Measurements from ENCODE around the gene DYNLT3. TPM values are rescaled to one million over a fixed set of nuclear protein-coding genes. Genes with fewer than 3 reads are reported as not detected.

Gene DYNLT3
- total RNA-seq, 2 donors from 2014 or later = 16.9 to 55.8 TPM

- peaks cover 13% of the 10 kb centered on the region for H3K4me1 Mint-ChIP-seq
These were observed 26.7 kb downstream of the DYNLT3 start for GRCh38 chrX:37820646-37821045.

DNA sequence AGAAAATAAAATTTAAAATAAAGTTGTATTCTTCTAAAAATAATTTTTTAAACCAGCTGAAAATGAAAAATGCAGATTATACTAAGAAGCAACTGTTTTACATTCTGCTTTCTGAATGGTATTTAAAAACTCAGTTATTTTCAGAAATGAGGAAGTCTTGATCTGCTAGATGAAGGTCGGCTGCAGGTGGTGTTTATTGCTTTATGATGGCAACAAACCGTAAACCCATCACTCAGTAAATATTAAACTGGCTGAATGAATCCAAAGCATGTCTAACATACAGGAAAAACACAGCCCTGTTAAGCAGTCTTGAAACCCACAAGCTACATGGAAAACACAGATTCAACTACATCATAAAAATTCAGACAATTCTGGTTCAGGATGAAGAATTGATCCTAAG is 29.3 kb downstream of the DYNLT3 start:
- Mint-ChIP-seq H3K27ac (no peak overlapping the region), H3K4me1 (no peaks in the 10 kb centered on the region), H3K9me3 (no peaks in the 10 kb centered on the region), H3K36me3 (ENCODE audit: low read depth) (no peaks in the 10 kb centered on the region), H3K4me3 (no peak overlapping the region), H3K27me3 (no peaks in the 10 kb centered on the region)
- ATAC-seq (replicated peaks) = no peak

More at GRCh38 chrX:37820646-37821045, 26.7 kb downstream of the DYNLT3 start:
- H3K9me3 Mint-ChIP-seq = no peaks in the 10 kb centered on the region
- no peaks in the 10 kb centered on the region for H3K36me3 Mint-ChIP-seq (ENCODE audit: low read depth)
- no peak overlapping the region for H3K27ac Mint-ChIP-seq
- ATAC-seq (replicated peaks) = no peak
- H3K27me3 Mint-ChIP-seq = no peaks in the 10 kb centered on the region
- no peak overlapping the region for H3K4me3 Mint-ChIP-seq

- Mint-ChIP-seq H3K27me3 (no peaks in the 10 kb centered on the region), H3K4me1 (no peaks in the 10 kb centered on the region), H3K4me3 (no peak overlapping the region), H3K36me3 (ENCODE audit: low read depth) (no peaks in the 10 kb centered on the region), H3K27ac (no peak overlapping the region), H3K9me3 (no peaks in the 10 kb centered on the region)
- ATAC-seq (replicated peaks) = no peak
These were observed 29.8 kb downstream of the DYNLT3 start for GRCh38 chrX:37817579-37817978.

DNA sequence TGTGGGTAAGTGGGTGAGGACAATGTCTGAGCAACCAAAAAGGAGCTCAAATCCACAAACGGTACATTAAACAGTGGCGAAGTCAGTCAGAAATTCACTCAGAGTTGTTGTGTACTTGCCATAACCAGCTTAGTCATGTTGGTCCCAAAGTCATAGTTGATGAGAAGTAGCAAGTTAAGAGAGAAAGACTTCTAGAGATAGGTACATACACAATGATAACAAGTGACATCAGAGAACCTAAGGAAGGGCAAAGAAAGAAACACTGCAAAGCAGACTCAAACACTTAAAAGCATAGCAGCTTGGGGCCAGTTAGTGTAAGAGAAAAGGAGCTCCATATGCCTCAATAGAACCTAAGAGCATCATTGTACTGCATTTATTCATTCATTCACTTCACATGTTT is 30.2 kb downstream of the DYNLT3 start:
- H3K4me3 Mint-ChIP-seq = no peak overlapping the region

GRCh38 chrX:37816766-37817165 is 30.6 kb downstream of the DYNLT3 start:
- no peak for ATAC-seq (replicated peaks)
- Mint-ChIP-seq H3K9me3 (no peaks in the 10 kb centered on the region), H3K27me3 (no peaks in the 10 kb centered on the region), H3K4me3 (no peak overlapping the region), H3K4me1 (peaks cover 5% of the 10 kb centered on the region), H3K36me3 (ENCODE audit: low read depth) (no peaks in the 10 kb centered on the region), H3K27ac (no peak overlapping the region)

More for the DNA sequence above, 30.2 kb downstream of the DYNLT3 start:
- H3K9me3 Mint-ChIP-seq = no peaks in the 10 kb centered on the region
- no peak for ATAC-seq (replicated peaks)
- no peaks in the 10 kb centered on the region for H3K27me3 Mint-ChIP-seq
- H3K4me1 Mint-ChIP-seq = peaks cover under 1% of the 10 kb centered on the region
- no peak overlapping the region for H3K27ac Mint-ChIP-seq
- no peaks in the 10 kb centered on the region for H3K36me3 Mint-ChIP-seq (ENCODE audit: low read depth)

- Mint-ChIP-seq H3K9me3 (no peaks in the 10 kb centered on the region), H3K4me3 (no peak overlapping the region), H3K36me3 (ENCODE audit: low read depth) (no peaks in the 10 kb centered on the region), H3K27me3 (no peaks in the 10 kb centered on the region), H3K27ac (no peak overlapping the region), H3K4me1 (peaks cover 5% of the 10 kb centered on the region)
- ATAC-seq (replicated peaks) = no peak
These were observed 32.0 kb downstream of the DYNLT3 start for GRCh38 chrX:37815366-37815765.

GRCh38 chrX:37813570-37813969 is 33.8 kb downstream of the DYNLT3 start:
- Mint-ChIP-seq H3K4me1 (peaks cover 5% of the 10 kb centered on the region), H3K27me3 (no peaks in the 10 kb centered on the region), H3K27ac (no peak overlapping the region), H3K36me3 (ENCODE audit: low read depth) (no peaks in the 10 kb centered on the region), H3K9me3 (no peaks in the 10 kb centered on the region), H3K4me3 (no peak overlapping the region)
- peak; percentile 90 for ATAC-seq (replicated peaks)

DNA sequence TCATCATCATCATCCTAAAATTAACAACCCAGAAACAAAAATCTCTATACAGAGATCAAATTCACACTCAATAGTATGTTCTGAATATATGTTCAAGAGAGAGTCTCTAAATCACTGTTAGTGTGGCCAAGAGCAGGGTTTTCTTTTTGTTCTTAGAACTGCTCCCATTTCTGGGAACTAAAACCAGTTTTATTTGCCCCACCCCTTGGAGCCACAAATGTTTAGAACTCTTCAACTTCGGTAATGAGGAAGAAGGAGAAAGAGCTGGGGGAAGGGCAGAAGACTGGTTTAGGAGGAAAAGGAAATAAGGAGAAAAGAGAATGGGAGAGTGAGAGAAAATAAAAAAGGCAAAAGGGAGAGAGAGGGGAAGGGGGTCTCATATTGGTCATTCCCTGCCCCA is 35.3 kb downstream of the DYNLT3 start:
- Mint-ChIP-seq H3K4me3 (no peak overlapping the region), H3K27me3 (no peaks in the 10 kb centered on the region), H3K9me3 (no peaks in the 10 kb centered on the region), H3K36me3 (ENCODE audit: low read depth) (no peaks in the 10 kb centered on the region), H3K27ac (no peak overlapping the region), H3K4me1 (peaks cover 5% of the 10 kb centered on the region)
- ATAC-seq (replicated peaks) = no peak

DNA sequence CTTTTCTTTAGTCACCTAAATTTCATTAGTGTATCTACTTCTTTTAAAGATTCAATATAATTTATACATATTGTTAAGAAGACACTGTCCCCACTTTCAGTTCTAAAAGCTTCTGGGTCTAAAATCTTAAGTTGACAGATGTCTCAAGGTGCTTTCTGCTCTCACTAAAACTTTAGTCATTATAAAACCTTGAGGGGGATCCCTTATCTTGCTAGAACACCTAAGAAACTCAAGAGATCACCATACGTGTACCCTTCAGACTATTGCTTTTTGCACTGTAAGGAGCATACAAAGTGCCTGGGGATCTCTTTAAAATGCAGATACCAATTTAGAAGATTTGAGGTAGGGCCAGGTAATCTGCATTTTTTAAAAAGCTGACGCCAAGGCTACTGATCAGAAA is 37.4 kb downstream of the DYNLT3 start:
- H3K27me3 Mint-ChIP-seq = no peaks in the 10 kb centered on the region
- no peaks in the 10 kb centered on the region for H3K36me3 Mint-ChIP-seq (ENCODE audit: low read depth)

DNA sequence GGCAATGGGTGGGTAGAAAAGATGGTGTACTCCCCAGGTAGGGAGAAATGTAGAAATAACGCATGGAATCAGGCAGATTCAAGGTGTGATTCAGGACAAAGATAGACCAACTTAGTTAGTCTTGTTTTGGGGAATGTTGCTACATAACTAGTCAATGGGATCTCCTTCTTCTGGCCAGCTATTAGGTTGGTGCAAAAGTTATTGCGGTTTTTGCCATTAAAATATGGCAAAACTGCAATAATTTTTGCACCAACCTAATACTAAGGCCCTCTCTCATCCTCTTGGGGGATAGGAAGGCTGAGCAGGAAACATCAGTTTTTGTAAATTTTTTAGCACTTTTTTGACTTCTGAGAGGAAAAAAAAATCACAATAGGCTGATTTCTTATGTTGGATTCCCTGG is 44.3 kb downstream of the DYNLT3 start:
- H3K4me1 Mint-ChIP-seq = no peaks in the 10 kb centered on the region
- no peak for ATAC-seq (replicated peaks)
- H3K9me3 Mint-ChIP-seq = no peaks in the 10 kb centered on the region
- H3K27ac Mint-ChIP-seq = no peak overlapping the region
- H3K36me3 Mint-ChIP-seq (ENCODE audit: low read depth) = no peaks in the 10 kb centered on the region
- H3K27me3 Mint-ChIP-seq = no peaks in the 10 kb centered on the region
- H3K4me3 Mint-ChIP-seq = no peak overlapping the region

More for the DNA sequence above, 37.4 kb downstream of the DYNLT3 start:
- no peaks in the 10 kb centered on the region for H3K9me3 Mint-ChIP-seq
- no peak for ATAC-seq (replicated peaks)
- H3K4me1 Mint-ChIP-seq = peaks cover 5% of the 10 kb centered on the region
- H3K4me3 Mint-ChIP-seq = no peak overlapping the region
- no peak overlapping the region for H3K27ac Mint-ChIP-seq

DNA sequence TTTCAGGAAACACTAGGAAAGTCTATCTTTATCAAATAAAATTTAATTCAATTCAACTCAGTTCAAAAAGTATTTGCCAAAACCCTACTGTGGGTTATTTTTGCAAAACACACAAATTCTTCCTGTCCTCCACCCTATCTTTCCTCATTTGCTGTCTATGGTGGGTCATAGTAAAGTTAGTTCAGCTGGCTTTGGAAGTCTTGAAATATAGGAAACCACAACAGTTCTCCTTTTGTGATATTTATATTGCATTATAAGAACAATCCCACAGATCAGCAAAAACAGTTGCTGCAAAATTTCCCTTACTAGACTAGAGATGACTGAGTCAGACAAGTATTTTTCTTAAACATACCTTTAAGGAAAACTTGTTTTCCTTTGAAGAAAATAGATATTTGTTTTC is 45.3 kb downstream of the DYNLT3 start:
- H3K27ac Mint-ChIP-seq = no peak overlapping the region
- H3K4me1 Mint-ChIP-seq = no peaks in the 10 kb centered on the region
- H3K27me3 Mint-ChIP-seq = no peaks in the 10 kb centered on the region
- H3K4me3 Mint-ChIP-seq = no peak overlapping the region
- no peaks in the 10 kb centered on the region for H3K36me3 Mint-ChIP-seq (ENCODE audit: low read depth)
- H3K9me3 Mint-ChIP-seq = no peaks in the 10 kb centered on the region
- no peak for ATAC-seq (replicated peaks)

DNA sequence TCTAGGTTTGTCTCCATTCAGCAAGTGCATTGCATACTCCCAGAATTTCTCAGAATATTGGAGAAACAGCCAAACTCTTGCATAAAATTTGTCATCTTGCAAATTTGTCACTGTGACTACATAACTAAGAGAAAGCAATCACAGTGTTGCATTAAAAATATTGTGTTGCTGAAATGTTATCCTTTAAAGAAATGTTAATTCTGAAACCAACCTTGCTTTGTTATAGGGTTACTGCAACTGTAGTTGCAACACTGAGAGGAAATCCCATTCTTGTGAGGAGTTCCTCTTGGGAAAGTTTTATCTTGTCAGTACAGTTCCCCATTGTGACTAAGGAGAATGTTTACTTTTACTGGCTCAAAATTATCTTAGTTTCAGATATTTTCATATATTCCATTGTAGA is 46.7 kb downstream of the DYNLT3 start:
- peaks cover 4% of the 10 kb centered on the region for H3K4me1 Mint-ChIP-seq
- no peak for ATAC-seq (replicated peaks)
- H3K9me3 Mint-ChIP-seq = no peaks in the 10 kb centered on the region
- H3K36me3 Mint-ChIP-seq (ENCODE audit: low read depth) = no peaks in the 10 kb centered on the region
- H3K27ac Mint-ChIP-seq = no peak overlapping the region
- H3K4me3 Mint-ChIP-seq = no peak overlapping the region
- H3K27me3 Mint-ChIP-seq = no peaks in the 10 kb centered on the region

- no peak overlapping the region for H3K4me3 Mint-ChIP-seq
- H3K36me3 Mint-ChIP-seq (ENCODE audit: low read depth) = no peaks in the 10 kb centered on the region
- ATAC-seq (replicated peaks) = no peak
- no peaks in the 10 kb centered on the region for H3K27me3 Mint-ChIP-seq
- no peak overlapping the region for H3K27ac Mint-ChIP-seq
- H3K4me1 Mint-ChIP-seq = peaks cover 4% of the 10 kb centered on the region
- H3K9me3 Mint-ChIP-seq = no peaks in the 10 kb centered on the region
These were observed 47.4 kb downstream of the DYNLT3 start for GRCh38 chrX:37799936-37800335.

DNA sequence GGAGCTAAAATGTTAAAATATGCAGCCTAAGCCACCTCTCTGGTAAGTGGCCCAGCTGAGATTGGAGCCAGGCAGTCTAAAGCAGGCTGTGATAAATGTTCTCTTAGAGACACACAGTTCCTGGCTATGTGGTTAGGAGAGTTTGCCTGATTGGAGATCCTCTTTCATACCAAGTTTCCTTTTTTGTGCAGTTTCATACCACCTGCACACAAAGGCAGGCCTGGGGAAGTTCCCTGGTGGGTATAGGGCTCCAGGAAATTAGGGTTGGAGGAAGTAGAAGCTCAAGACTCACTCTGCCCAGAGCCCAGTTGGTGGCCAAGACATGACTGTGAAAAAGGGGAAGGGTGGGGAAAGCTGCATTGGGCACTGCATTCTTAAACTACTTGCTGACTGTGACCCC is 50.6 kb downstream of the DYNLT3 start:
- H3K9me3 Mint-ChIP-seq = no peaks in the 10 kb centered on the region

GRCh38 chrX:37796310-37796709 is 51.1 kb downstream of the DYNLT3 start:
- H3K4me3 Mint-ChIP-seq = no peak overlapping the region
- no peaks in the 10 kb centered on the region for H3K27me3 Mint-ChIP-seq
- no peaks in the 10 kb centered on the region for H3K9me3 Mint-ChIP-seq
- no peaks in the 10 kb centered on the region for H3K36me3 Mint-ChIP-seq (ENCODE audit: low read depth)
- H3K27ac Mint-ChIP-seq = no peak overlapping the region
- ATAC-seq (replicated peaks) = no peak
- H3K4me1 Mint-ChIP-seq = peaks cover 4% of the 10 kb centered on the region

More for the DNA sequence above, 50.6 kb downstream of the DYNLT3 start:
- H3K27me3 Mint-ChIP-seq = no peaks in the 10 kb centered on the region
- no peak overlapping the region for H3K4me3 Mint-ChIP-seq
- no peak overlapping the region for H3K27ac Mint-ChIP-seq
- H3K4me1 Mint-ChIP-seq = peaks cover 4% of the 10 kb centered on the region
- ATAC-seq (replicated peaks) = peak; percentile 45
- H3K36me3 Mint-ChIP-seq (ENCODE audit: low read depth) = no peaks in the 10 kb centered on the region

Data from activated T-helper 17 cell treated with anti-CD3 and anti-CD28 coated beads, Interleukin-2, amount 50 U/mL, for 72 hours (primary cell).